HG02943 (cell line): ENCODE data around the gene EYA2.

Experiments
- ATAC-seq: cut with Tn5 transposase; IDR thresholded peaks from one replicate; pipeline ENCODE4 v1.9.1; 2021; ENCODE audit warnings: mild to moderate bottlenecking, low read depth, moderate library complexity; ENCODE audit not compliant: unreplicated experiment

The EYA2 gene

DNA sequence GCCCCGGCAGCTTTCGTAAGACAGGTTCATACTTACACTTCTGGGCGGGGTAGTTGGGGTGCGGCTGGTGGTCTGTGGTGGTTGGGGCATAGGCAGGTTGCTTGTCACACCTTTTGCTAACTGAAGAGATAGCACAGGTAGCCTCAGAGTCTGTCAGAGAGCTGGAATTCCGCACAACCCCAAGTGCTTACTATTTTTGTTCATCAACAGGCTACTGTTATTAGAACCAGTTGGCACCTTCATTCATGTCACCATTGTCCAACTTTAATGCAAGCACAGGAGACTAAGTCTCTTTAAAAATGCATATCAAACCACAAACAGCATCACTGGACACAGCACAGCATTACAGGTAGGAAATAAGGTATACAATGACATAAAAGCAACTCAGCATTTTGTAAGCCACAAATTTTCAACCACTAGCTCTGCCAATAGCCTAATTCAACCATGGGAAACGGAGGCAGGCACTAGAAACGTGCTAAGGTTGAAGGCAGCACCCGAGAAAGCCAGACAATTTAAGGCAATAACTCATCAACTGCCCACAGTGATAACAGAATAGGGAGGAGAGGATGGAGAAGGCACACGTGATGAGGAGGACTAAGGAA is 318.1 kb downstream of the EYA2 start:
- no peak for ATAC-seq

DNA sequence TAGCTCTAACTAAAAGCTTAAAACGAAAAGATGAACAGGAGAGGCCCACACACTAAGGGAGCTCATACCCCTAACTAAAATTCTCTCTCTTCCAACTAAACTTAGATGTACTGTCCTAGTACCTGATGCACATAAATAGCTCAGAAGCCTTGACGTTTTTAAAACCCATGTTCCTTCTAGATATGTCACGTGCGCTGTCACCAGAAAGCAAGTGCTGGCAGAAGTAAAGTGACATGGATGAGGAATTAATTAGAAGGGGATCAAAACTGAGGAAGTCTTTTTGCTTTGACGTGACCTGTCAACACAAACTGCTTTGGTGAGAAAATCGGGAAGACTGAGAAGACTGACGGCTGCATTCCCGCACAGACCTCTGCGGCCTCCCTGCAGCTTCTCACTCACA is 319.3 kb downstream of the EYA2 start:
- ATAC-seq = no peak

DNA sequence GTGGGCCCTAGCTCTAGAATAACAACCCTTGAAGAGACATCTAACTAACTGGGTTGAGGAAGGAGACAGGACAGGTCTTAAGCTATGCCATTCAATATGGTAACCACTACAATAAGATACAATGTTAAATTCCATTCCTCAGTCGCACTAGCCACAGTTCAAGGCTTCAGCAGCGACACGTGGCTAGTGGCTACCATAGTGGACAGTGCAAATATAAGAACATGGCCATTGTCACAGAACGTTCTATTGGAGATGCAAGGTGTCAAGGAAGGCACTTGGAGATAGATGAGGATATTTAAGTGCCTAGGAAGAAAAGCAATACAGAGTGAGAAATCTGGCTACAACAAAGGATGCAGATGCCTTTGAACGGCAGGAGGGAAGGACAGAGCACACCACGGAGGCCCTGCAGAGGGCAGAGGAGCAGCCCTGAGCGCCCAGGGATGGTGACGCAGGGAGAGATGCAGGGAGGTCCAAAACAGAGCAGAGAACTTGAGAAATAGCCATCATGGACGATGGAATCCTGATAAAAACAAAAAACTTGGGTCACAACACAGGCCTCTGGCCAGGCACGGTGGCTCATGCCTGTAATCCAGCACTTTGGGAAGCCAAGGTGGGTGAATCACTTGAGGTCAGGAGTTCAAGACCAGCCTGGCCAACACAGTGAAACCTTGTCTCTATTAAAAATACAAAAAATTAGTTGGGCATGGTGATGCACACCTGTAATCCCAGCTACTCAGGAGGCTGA is 321.2 kb downstream of the EYA2 start:
- no peak for ATAC-seq

DNA sequence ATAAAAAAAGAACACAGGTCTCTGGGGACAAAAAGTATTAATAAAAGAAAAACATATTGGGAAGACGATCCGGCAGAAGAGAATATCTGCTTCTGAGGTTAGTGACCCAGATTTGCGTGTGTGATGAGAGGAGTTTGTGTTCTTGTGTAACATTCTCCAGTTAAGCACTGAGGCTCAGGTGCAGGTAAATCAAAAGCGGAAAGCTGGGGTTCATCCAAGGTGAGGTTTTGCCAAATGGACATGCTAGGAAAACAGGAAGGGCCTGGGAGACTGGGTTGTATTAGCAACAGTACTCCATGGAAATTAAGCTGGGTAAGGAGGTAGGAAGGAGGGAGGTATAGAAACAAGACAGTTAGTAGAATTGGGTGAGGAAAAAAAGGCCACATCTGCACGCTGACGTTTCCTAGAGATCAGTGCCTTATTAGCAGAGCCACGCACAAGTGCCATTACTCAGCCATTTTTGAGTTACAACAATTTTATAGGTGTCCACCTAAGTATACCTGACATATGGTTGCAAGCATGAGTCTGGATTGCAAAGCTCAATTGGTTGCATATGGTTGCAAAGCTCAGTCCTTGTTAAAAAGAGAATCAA is 322.3 kb downstream of the EYA2 start:
- ATAC-seq = no peak

DNA sequence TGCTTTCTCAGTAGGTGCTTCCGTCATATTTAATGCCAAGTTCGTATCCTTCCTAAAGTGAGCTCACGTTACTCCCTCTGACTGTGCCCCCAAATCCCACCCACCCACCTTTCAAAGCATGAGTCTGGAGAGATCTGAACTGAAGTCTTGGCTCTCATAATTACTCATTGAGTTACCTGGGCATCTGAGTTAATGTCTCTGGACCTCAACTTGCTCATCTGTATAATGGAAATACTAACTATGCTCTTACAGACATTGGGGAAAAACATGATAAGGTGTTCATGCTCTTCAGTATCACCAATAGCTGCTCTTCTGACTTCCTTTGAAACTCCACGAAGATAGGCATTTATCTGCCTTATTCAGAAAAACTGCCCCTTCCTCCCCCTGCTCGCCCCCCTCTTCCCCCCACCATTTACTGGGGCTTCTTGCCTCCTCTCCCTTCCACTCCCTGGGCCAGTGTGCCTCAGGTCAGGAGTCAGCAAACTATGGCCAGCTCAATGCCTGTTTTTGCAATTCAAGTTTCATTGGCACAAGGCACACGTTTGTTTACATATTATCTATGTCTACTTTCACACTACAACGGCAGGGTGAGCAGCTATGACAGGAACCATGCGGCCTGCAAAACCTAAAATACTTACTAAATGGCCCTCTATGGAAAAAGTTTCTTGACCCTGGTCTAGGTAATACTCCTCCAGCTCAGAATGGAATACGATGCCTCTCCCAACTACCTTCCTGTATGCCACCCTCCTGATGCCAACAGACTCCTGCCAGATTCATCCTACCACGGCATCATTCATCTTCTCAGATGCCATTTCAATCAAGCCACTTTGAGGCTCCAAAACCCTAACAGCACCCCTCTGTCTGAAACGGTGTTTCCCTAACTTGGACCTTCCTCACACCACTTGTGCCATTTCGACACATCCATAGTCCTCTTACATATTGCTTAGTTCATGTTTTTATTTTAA is 323.1 kb downstream of the EYA2 start:
- ATAC-seq = no peak

DNA sequence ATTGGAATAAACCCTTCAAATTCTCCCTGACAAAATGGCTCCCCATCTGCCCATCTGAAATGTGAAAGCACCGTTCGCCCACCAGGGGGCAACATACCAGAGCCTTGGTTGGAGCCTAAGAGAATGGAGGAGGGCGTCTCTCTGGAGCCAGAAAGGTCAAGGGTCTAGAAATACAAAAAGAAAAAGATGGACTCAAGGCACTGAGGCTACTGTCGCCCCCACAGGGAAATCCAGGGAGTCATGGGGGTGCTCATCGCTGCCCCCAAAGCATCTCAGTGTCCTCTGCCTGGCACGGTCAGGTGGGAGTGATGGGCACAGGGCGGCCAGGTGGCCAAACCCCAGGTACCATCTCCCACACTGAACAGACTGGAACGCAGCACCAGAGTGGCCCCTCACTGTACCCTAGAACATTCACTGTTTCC is 325.5 kb downstream of the EYA2 start:
- ATAC-seq = no peak

DNA sequence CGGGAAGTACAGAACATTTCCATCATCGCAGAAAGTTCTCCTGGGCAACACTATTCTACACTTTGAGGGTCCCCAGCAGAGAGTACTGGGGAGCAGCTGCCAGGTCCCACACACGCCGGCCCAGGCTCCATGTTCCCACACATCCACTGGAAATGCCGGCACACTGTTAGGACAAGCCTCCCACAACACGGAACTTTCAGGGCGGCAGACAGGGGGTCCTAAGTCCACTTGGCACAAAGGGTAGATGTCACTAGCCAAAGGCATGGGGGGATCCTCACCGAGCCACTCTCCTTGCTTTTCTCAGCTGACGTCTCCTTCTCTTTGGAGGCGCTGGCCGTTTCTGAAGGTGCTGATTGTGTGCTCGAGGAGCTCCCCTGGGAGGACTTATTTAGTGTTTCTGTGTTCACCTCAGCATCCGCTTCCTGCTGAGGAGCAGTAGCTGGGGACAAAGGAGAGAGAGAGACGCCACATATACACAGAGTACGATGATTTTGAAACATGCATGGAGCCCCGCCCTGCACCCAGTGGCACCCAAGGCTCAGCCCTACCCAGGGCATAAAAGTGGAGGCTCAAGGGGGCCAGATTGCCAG is 326.5 kb downstream of the EYA2 start:
- no peak for ATAC-seq

DNA sequence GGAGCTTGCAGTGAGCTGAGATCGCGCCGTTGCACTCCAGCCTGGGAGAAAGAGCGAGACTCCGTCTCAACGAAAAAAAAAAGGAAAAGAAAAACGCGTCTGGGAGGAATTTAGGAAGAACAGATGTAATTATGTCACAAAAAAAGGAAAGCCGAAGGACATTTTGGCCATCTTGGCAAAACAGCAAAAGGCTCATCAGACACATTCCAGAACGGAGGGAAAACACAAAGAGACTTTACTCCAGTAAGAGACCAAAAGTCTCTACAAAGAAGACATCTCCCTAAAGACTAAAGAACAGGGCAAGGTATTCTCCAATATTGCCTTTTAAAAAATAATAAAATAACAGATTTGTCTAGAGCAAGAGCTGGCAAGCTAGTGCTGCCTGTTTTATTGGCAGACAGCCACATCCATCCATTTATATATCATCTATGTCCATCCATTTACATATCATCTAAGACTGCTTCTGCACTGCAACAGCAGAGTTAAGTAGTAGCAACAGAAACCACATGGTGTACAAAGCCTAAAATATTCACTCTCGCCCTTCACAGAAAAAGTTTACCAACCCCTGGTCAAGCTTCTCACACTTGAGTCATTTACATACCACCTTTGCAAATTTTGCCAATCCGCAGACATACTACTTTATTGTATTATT is 328.0 kb downstream of the EYA2 start:
- ATAC-seq = no peak

DNA sequence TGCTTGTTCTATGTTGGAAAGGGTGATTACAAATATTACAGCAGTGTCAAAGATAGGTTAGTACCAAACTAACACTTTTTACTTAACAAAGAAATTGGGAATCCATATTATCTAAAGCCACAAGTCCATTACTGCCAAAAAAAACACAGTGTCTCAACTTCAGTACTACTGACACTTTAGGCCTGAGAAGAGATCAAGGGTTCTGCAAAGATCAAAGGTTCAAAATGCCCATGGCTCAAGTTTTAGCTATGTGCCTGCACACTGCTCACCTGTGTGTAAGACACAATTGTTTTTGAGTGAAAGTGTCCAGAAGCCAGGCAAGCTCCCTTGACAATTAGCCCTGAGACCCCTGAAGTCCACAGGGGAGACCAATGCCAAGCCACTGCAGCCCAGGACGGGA is 329.3 kb downstream of the EYA2 start:
- no peak for ATAC-seq

DNA sequence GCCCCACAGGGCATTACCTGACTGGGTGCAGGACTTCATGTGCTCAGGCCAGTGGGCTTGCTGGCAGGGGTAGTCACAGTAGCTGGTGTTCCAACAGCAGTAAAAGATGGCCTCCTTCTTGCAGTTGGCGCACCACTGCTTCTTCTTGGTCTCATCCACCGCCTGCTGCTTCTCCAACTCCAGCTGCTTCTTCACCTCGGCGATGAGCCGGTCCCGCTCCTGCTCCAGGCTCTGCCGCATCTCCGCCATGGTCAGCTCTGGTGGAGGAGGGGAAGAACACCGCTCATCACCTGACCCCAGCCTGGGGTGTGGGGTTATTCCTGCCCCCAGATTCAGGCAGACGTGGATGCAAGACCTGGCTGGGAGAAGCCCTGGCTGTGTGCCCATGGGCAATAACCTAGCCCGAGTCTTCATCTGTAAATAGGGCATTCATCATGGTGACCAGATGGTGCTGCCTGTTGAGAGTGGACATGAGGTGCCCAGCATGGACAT is 329.7 kb downstream of the EYA2 start:
- no peak for ATAC-seq

DNA sequence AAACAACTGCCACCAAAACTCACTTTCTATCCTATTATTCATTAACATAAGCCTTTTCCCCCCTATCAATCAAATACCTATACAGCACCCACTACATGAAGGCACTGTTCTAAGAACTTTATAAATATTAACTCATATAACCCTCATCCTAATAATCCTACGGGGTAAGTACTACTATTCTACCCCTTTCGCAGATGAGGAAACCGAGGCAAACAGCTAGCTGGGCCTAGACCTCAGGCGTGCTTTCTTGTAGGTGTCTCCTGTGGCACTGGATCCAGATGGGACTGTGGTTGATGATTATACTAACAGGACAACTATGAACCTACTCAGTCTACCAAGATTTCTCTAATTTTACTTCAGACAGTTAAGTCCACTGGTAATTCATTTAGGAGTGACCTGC is 330.2 kb downstream of the EYA2 start:
- ATAC-seq = no peak

DNA sequence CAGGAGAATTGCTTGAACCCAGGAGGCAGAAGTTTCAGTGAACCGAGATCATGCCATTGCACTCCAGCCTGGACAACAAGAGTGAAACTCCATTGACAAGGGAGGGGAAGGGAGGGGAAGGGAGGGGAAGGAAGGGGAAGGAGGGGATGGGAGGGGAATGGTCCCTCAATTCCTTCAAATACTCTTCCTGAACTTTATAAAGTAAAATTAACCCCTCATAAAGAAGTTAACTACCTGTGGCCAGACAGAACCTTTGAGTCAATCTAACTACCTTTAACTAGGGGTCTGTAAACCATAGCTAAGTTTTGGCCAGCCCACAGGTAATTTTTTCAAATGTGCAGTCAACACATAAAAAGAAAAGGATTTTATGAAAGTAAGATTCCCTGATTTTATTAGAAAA is 330.8 kb downstream of the EYA2 start:
- ATAC-seq = no peak

DNA sequence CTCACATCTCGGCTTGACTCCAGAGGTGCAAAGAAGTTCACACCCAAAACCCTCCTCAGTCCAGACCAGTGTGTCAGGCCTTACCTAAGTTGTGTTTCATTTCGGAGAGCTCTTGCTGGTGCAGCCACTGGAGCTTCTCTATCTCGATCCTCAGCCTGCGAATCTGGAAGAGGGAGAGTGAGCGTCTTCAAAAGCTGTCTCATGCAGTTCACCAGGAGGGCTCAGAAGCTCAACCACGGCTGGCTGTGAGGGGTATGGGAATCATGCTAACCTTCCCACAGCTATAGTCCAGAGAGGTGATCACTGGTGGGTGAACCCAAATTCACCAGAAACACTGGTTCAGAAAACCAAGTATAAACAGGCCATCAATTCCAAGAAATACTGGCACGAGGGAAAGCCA is 332.5 kb downstream of the EYA2 start:
- ATAC-seq = no peak

DNA sequence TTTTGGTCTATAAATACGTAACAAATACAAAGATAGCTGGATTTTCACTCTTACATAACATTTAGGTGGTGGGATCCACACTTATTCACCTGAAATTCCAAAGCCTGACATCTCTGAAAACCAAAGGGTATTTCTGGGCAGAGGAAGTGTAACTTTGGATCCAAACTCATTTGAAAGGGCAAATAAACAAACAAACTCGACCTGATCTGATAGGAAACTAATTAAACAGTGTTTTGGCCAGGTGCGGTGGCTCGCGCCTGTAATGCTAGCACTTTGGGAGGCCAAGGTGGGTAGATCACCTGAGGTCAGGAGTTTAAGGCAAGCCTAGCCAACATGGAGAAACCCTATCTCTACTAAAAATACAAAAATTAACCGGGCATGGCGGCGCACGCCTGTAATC is 332.9 kb downstream of the EYA2 start:
- ATAC-seq = no peak

DNA sequence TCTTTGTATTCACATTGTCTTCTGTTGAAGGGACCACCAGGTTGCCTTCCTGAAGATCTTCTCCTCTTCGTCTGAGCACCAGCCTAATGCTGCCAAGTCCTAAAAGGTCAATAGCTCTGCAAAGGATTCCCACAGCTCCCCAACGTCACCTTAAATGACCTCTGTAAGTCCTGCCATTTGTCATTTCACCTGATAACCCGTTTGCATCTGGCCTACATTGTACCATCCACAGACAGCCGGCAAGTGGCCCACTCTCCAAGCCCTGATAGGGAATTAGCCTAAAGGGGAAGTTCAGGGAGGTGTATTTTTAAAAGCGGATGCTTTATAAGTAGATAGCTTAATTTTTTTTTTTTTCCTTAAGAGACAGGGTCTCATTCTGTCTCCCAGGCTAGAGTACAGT is 334.0 kb downstream of the EYA2 start:
- no peak for ATAC-seq

DNA sequence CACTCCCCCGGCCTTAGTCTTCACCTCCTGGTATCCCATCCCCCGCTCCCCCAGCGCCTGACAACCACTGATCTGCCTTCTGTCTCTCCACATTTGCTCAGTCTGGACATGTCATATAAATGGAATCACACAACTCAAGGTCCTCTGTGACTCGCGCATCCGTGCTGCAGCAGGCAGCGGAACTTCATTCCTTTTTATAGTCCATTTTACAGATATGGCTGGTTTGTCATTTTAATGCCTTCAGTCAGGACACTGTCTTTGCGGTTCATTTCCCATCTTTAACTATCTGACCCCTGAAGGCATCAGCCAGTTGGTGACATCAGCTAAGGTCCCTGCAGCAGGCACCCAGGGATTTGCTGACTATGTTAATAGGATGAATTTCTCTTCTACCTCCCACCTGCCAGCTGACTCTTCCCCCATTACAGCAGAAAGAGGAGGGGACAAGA is 336.2 kb downstream of the EYA2 start:
- ATAC-seq = no peak

DNA sequence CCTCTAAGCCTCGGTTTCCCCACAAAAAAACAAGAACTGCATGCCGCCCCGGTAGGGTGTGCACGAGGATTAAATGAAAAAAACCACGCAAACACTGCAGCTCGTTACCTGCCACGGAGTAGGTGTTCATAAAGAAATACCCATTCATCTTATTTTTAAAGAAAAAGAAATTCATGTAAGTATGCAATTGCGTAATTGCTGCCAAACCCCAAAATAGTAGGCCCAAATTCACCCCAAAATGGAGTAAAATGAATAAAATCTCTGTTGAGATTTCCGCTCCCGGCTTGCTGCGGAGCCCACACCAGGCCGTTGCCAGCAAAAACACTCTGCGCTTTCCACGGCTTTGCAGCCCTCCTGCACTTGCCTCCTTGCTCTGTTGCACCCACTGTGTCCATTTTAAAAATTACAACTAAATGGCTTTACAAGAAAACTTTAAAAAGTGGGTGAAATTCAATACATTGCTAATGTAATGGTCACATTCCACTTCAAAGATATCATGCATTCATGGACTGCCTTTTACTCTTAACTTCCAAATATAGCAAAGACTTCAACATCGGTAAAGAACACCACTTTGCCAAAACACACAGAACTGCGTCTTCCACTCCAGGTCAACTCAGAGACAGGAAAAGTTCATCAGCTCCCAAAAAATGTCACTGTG is 336.9 kb downstream of the EYA2 start:
- no peak for ATAC-seq

DNA sequence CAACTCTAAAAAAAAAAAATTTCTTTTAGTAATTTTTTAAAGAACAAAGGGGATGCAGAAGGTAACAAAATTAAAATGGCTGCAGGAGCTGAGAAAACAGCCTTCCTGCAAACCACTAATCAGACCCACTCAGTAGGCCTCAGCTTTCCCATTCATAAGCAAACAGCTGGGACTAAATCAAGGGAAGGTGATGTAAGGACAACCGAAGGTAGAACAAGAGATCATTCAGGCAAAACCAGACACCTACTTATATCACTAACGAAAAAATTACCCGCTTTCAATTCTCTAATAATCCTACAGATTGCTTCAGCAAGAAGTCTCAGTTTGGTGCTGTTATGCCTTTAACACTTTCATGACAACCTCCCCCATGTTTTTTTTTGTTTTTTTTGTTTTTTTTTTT is 337.9 kb downstream of the EYA2 start:
- ATAC-seq = no peak
